K562 (cell line): ENCODE data around the gene GAB4.
"Not testable (repeated sequence)": the region's sequence is repeated elsewhere in the genome, so short reads cannot be mapped to it uniquely, and the experiment has no call there.

Experiments
- ATF2 ChIP-seq: sonication (generic); formaldehyde crosslinking; IDR thresholded peaks from 2 replicates; pipeline ENCODE4 v1.8.1; 2022; ENCODE audit warnings: missing genetic modification reagents
- GABPA ChIP-seq: fragments of 200-800 bp; sonication (Bioruptor generic); conservative IDR thresholded peaks from 2 replicates; pipeline ENCODE4 v1.6.1; 2016; ENCODE audit warnings: low read depth, missing genetic modification characterization, missing compliant biosample characterization
- JUND ChIP-seq, 2 experiments: IDR thresholded peaks; 2 replicates in 1 of 2; 3 replicates in 1 of 2; pipeline ENCODE4 v1.6.1; 2011; ENCODE audit warnings: borderline replicate concordance in 2 of 2, low read depth in 2 of 2, low read length in 2 of 2, improper control_type of control experiment in 1 of 2, missing biosample characterization in 1 of 2, missing genetic modification characterization in 1 of 2, missing genetic modification reagents in 1 of 2
- NFYB ChIP-seq: IDR thresholded peaks from 2 replicates; pipeline ENCODE4 v1.6.1; 2011; ENCODE audit warnings: mild to moderate bottlenecking, moderate library complexity; ENCODE audit not compliant: insufficient read length; ENCODE audit errors: extremely low read depth
- PBX2 ChIP-seq, 2 experiments: IDR thresholded peaks in 1 of 2; conservative IDR thresholded peaks in 1 of 2; 2 replicates each; pipeline ENCODE4 v1.6.1; 2016; ENCODE audit warnings: low read depth in 2 of 2, mild to moderate bottlenecking in 1 of 2, missing compliant biosample characterization in 1 of 2, missing genetic modification characterization in 1 of 2, moderate library complexity in 1 of 2
- RBM39 ChIP-seq: fragments of 200-400 bp; formaldehyde crosslinking; optimal IDR thresholded peaks from 2 replicates; pipeline ENCODE3; 2018; ENCODE audit warnings: low read depth, low read length

GRCh38 chr22:17032277-17032676 lies 24.3 kb upstream of the GAB4 start:
- not testable (repeated sequence) for TF ChIP-seq JUND (IDR thresholded peaks at IDR 0.05; ENCODE audit: borderline replicate concordance, low read depth, low read length); JUND (tag; IDR thresholded peaks at IDR 0.05; ENCODE audit: borderline replicate concordance, low read depth, low read length); NFYB; PBX2 (CRISPR knock-in tag; IDR thresholded peaks at IDR 0.05; ENCODE audit: low read depth); PBX2 (tag; conservative IDR thresholded peaks at IDR 0.05; ENCODE audit: low read depth); GABPA (tag); ATF2; RBM39
